PC-9 (cell line): ENCODE data around the gene REEP5. TPM values are rescaled to one million over a fixed set of nuclear protein-coding genes. Genes with fewer than 3 reads are reported as not detected.
"Not testable (repeated sequence)": the region's sequence is repeated elsewhere in the genome, so short reads cannot be mapped to it uniquely, and the experiment has no call there.

Experiments used
- BruUV-seq: library from RNA; stranded (reverse); fragments of 400-500 nt; replicated peaks from 2 replicates; lab custom pipeline; 2021; lab: Mats Ljungman, UMichigan
- CTCF ChIA-PET: fragments of 300-600 bp; sonication (Branson Sonifier 250); formaldehyde crosslinking; loops from one replicate; lab custom pipeline; 2022; ENCODE audit warnings: antibody characterized with exemption; lab: Charles Lee
- POLR2A ChIA-PET: fragments of 300-600 bp; sonication (Branson Sonifier 250); formaldehyde crosslinking; loops from one replicate; lab custom pipeline; 2022; ENCODE audit warnings: antibody characterized with exemption; ENCODE audit not compliant: unreplicated experiment; lab: Charles Lee
- DNase-seq, 2 experiments: peaks; one replicate each; pipeline versions ENCODE4 v3.0.0 to v3.0.0-alpha.2; 2015 to 2022; ENCODE audit warnings: mixed read lengths in 1 of 2
- H2AFZ ChIP-seq: fragments of 200-600 bp; sonication (generic); 2 replicates; pipeline ENCODE4 v1.8.1; 2017; ENCODE audit warnings: antibody characterized with exemption
- H3F3A ChIP-seq: fragments of 200-600 bp; sonication (generic); 2 replicates; pipeline ENCODE4 v1.8.1; 2017; ENCODE audit warnings: antibody characterized with exemption, mild to moderate bottlenecking, low read depth; ENCODE audit not compliant: insufficient read depth
- H3K27ac ChIP-seq: fragments of 200-600 bp; sonication (generic); 2 replicates; pipeline ENCODE4 v1.6.1; 2016; ENCODE audit warnings: mixed run types
- H3K27me3 ChIP-seq: fragments of 200-600 bp; sonication (generic); 2 replicates; pipeline ENCODE4 v1.6.1; 2016; ENCODE audit warnings: low read depth, mixed run types; ENCODE audit not compliant: insufficient read depth
- H3K36me3 ChIP-seq: fragments of 200-600 bp; sonication (generic); 2 replicates; pipeline ENCODE4 v1.6.1; 2016; ENCODE audit warnings: low read depth, mixed run types
- H3K4me1 ChIP-seq: fragments of 200-600 bp; sonication (generic); replicated peaks from 2 replicates; pipeline ENCODE4 v1.6.1; 2016; ENCODE audit warnings: mixed run types; ENCODE audit not compliant: insufficient read depth
- H3K4me2 ChIP-seq: fragments of 200-600 bp; sonication (generic); 2 replicates; pipeline ENCODE4 v1.6.1; 2017; ENCODE audit warnings: mixed run types
- H3K4me3 ChIP-seq: fragments of 200-600 bp; sonication (generic); 2 replicates; pipeline ENCODE4 v1.6.1; 2016; ENCODE audit warnings: mixed run types
- H3K79me2 ChIP-seq: fragments of 200-600 bp; sonication (generic); 2 replicates; pipeline ENCODE4 v1.6.1; 2017; ENCODE audit warnings: low read depth, mixed run types
- H3K9me2 ChIP-seq: fragments of 200-600 bp; sonication (generic); 2 replicates; pipeline ENCODE4 v1.8.1; 2017; ENCODE audit warnings: mild to moderate bottlenecking; ENCODE audit not compliant: insufficient read depth
- H3K9me3 ChIP-seq: fragments of 200-600 bp; sonication (generic); 2 replicates; pipeline ENCODE4 v1.8.1; 2016; ENCODE audit warnings: low read depth; ENCODE audit not compliant: insufficient read depth
- H4K20me1 ChIP-seq: fragments of 200-600 bp; sonication (generic); 2 replicates; pipeline ENCODE4 v1.8.1; 2017; ENCODE audit not compliant: insufficient read depth
- EZH2 ChIP-seq: fragments of 200-600 bp; sonication (generic); IDR thresholded peaks from 2 replicates; pipeline ENCODE4 v1.8.0; 2017; ENCODE audit warnings: antibody characterized with exemption, low read depth
- intact Hi-C: fragments of 100-400 bp; cut with micrococcal nuclease; formaldehyde crosslinking; loops from one replicate; pipeline ENCODE4 v1.10.0; 2022; ENCODE audit not compliant: unreplicated experiment
- total RNA-seq: library from RNA; stranded (reverse); gene quantifications from 2 replicates; pipeline ENCODE4 v1.2.3, GENCODE V29; 2021
- TF ChIP-seq, protein P1 (sequence below): fragments of 200-600 bp; sonication (generic); conservative IDR thresholded peaks from 2 replicates; pipeline ENCODE4 v1.6.1; 2017; ENCODE audit warnings: mixed run types, antibody characterized with exemption, mild to moderate bottlenecking, moderate library complexity

REEP5 gene
- total RNA-seq, 1 experiment from 2014 or later, result 45.2 TPM

DNA sequence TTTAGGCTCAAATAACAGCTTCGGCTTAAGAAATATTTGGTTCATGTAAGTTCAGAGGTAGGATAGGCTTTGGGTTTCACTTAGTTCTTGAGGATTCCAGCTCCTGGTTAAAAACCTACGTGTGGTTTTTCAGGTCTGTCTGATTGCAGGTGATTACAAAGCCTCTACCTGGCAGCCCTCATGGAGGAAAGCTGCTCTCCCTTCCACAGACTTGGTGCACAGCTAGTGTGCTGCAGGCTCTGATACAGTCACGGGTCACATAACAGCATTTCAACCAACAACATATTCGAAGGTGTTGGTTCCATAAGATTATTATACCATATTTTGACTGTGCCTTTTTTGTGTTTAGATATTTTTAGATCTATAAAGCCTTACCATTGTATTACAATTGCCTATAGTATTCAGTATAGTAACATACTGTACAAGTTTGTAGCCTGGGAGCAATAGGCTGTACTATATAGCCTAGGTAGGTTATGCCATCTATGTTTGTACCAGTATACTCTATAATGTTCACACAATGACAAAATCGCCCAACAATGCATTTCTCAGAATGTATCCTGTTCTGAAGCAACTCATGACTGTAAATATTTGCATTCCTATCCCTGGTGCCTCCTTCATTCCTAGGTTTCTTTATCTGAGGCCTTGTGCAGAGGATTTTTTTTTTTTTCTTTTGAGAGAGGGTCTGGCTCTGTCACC is 46.5 kb upstream of the REEP5 start:
- H3K4me3 ChIP-seq, result no peak overlapping the region
- H3K9me3 ChIP-seq, result no peaks in the 10 kb centered on the region
- H3K36me3 ChIP-seq, result no peaks in the 10 kb centered on the region
- CTCF ChIA-PET, result interaction anchor here (0.5 to 0.6 kb wide), 2 partner anchors 9 to 43 kb away, joined by 3 to 4 read pairs; no protein-coding TSS in a partner anchor
- H2AFZ ChIP-seq, result peak overlapping the region; percentile 66
- peaks cover 31% of the 10 kb centered on the region for H3K4me1 ChIP-seq
- peaks cover 16% of the 10 kb centered on the region for H3F3A ChIP-seq
- TF ChIP-seq, protein P1, sequence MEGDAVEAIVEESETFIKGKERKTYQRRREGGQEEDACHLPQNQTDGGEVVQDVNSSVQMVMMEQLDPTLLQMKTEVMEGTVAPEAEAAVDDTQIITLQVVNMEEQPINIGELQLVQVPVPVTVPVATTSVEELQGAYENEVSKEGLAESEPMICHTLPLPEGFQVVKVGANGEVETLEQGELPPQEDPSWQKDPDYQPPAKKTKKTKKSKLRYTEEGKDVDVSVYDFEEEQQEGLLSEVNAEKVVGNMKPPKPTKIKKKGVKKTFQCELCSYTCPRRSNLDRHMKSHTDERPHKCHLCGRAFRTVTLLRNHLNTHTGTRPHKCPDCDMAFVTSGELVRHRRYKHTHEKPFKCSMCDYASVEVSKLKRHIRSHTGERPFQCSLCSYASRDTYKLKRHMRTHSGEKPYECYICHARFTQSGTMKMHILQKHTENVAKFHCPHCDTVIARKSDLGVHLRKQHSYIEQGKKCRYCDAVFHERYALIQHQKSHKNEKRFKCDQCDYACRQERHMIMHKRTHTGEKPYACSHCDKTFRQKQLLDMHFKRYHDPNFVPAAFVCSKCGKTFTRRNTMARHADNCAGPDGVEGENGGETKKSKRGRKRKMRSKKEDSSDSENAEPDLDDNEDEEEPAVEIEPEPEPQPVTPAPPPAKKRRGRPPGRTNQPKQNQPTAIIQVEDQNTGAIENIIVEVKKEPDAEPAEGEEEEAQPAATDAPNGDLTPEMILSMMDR, result no peak
- no peak for TF ChIP-seq EZH2
- H3K27me3 ChIP-seq, result no peaks in the 10 kb centered on the region
- DNase-seq, result peak in 1 of 2 experiments; percentile 82
- intact Hi-C loops, result no loop called here
- POLR2A ChIA-PET, result no interaction called here
- no peaks in the 10 kb centered on the region for H4K20me1 ChIP-seq
- BruUV-seq, result no TSS peak
- H3K9me2 ChIP-seq, result no peaks in the 10 kb centered on the region
- H3K27ac ChIP-seq, result peak overlapping the region; percentile 58
- no peaks in the 10 kb centered on the region for H3K79me2 ChIP-seq
- peak overlapping the region; percentile 48 for H3K4me2 ChIP-seq

DNA sequence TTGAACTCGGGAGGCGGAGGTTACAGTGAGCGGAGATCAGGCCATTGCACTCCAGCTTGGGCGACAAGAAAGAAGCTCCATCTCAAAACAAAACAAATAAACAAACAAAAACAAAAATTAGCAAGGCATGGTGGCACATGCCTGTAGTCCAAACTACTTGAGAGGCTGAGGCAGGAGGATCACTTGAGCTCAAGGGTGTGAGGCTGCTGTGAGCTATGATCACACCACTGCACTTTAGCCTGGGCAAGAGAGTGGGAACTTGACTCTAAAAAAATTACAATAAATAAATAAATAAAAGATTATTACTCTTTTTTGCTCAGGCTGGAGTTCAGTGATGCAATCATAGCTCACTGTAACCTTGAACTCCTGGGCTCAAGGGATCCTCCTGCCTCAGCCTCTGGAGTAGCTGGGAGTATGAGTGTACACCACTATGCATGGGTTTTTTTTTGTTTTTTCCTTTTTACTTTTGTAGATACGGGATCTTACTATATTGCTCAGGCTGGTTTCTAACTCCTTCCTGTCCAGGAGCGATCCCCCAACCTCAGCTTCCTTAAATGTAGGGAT is 45.6 kb upstream of the REEP5 start:
- Histone ChIP-seq H3K9me2 (no peaks in the 10 kb centered on the region), H3K27ac (peak overlapping the region; percentile 58), H3K9me3 (no peaks in the 10 kb centered on the region), H4K20me1 (no peaks in the 10 kb centered on the region), H3K27me3 (no peaks in the 10 kb centered on the region), H3K4me3 (no peak overlapping the region), H3K4me2 (no peak overlapping the region), H3K79me2 (no peaks in the 10 kb centered on the region), H3F3A (peaks cover 19% of the 10 kb centered on the region), H3K36me3 (no peaks in the 10 kb centered on the region), H2AFZ (peak overlapping the region; percentile 66; the same call in 1 of the 2 replicates), H3K4me1 (peaks cover 36% of the 10 kb centered on the region)
- CTCF ChIA-PET, result interaction anchor here (0.5 kb wide), 1 partner anchor 42 kb away, joined by 3 read pairs; no protein-coding TSS in a partner anchor
- TF ChIP-seq, protein P1, result no peak
- TF ChIP-seq EZH2, result no peak
- no peak for DNase-seq
- BruUV-seq, result no TSS peak
- POLR2A ChIA-PET, result no interaction called here
- intact Hi-C loops, result no loop called here

DNA sequence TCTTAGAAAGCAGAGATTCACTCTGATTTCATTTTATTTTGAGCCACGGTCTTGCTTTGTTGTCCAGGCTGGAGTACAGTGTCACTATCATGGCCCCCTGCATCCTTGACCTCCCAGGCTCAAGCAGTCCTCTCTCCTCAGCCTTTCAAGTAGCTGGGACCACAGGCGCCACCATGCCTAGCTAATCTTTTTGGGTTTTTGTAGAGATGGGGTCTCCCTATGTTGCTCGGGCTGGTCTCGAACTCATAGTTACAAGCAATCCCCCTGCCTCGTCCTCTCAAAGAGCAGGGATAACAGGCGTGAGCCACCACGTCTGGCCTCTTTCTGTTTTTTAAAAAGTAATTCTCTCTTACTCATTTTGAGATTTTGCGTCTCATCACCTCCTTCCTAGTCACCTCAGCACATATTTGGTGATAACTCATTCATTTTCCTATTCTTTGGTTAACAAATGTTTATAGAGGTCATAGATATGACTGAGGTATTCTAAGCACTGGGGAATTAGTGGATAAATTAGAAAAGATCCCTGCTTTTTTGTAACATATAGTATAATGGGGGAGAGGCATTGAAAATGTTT is 43.8 kb upstream of the REEP5 start:
- POLR2A ChIA-PET, result no interaction called here

DNA sequence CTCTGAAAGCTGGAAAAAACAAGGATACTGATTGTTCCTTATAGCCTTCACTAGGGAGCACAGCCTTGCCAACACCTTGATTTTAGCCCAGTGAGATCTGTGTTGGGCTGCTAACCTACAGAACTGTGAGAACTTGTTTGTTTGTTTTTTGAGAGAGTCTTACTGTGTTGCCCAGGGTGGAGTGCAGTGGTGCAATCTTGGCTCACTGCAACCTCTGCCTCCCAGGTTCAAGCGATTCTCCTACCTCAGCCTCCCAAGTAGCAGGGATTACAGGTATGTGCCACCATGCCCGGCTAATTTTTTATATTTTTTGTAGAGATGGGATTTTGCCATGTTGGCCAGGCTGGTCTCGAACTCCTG is 41.3 kb upstream of the REEP5 start:
- DNase-seq, H3K79me2 ChIP-seq, H4K20me1 ChIP-seq, H3K27me3 ChIP-seq, H3K4me3 ChIP-seq, H3K9me2 ChIP-seq, POLR2A ChIA-PET, H3K9me3 ChIP-seq, H3K36me3 ChIP-seq, BruUV-seq, intact Hi-C loops, H2AFZ ChIP-seq: not testable (repeated sequence)
- H3K4me1 ChIP-seq, result peaks cover 48% of the 10 kb centered on the region
- H3K27ac ChIP-seq, result peak overlapping the region; percentile 66
- H3F3A ChIP-seq, result peaks cover 40% of the 10 kb centered on the region
- H3K4me2 ChIP-seq, result peak overlapping the region; percentile 10; the same call in 1 of the 2 replicates
- CTCF ChIA-PET, result interaction anchor here (0.6 kb wide), 1 partner anchor 310 kb away, joined by 4 read pairs; no protein-coding TSS in a partner anchor

More for the DNA sequence above, 43.8 kb upstream of the REEP5 start:
- CTCF ChIA-PET, result no interaction called here
- H3K27me3 ChIP-seq, result no peaks in the 10 kb centered on the region
- peaks cover 21% of the 10 kb centered on the region for H3F3A ChIP-seq
- H3K4me1 ChIP-seq, result peaks cover 39% of the 10 kb centered on the region
- H3K9me3 ChIP-seq, result no peaks in the 10 kb centered on the region
- H4K20me1 ChIP-seq, result no peaks in the 10 kb centered on the region
- H2AFZ ChIP-seq, result no peak overlapping the region
- no peak for TF ChIP-seq EZH2
- TF ChIP-seq, protein P1, result no peak
- no peak overlapping the region for H3K27ac ChIP-seq
- H3K79me2 ChIP-seq, result no peaks in the 10 kb centered on the region
- no peak overlapping the region for H3K4me3 ChIP-seq
- H3K4me2 ChIP-seq, result no peak overlapping the region
- BruUV-seq, result no TSS peak
- intact Hi-C loops, result no loop called here
- DNase-seq, result no peak
- no peaks in the 10 kb centered on the region for H3K9me2 ChIP-seq
- H3K36me3 ChIP-seq, result no peaks in the 10 kb centered on the region
